CD14-positive monocyte (primary cell): ENCODE measurements around the gene LLGL2. TPM values are rescaled to one million over a fixed set of nuclear protein-coding genes. Genes with fewer than 3 reads are reported as not detected.

Experiments used
- DNase-seq, 3 donors: peaks; one replicate each; pipeline ENCODE4 v3.0.0-alpha.2; 2011 to 2022
- H2AFZ ChIP-seq: 2 replicates; pipeline ENCODE4 v1.6.0; 2012; ENCODE audit warnings: mild to moderate bottlenecking, low read depth, low read length, inconsistent platforms; ENCODE audit not compliant: insufficient read depth, poor library complexity, severe bottlenecking
- H3K27ac ChIP-seq, 2 donors: 1 replicate in 1 of 2; 2 replicates in 1 of 2; pipeline ENCODE4 v1.5.1; 2012 to 2013; ENCODE audit warnings: low read length in 2 of 2, control low read depth in 1 of 2, inconsistent platforms in 1 of 2, low read depth in 1 of 2, mild to moderate bottlenecking in 1 of 2
- H3K27me3 ChIP-seq, 2 donors: one replicate each; pipeline versions ENCODE4 v1.6.0 to v1.6.1; 2011 to 2013; ENCODE audit warnings: low read length in 2 of 2; ENCODE audit not compliant: control insufficient read depth in 2 of 2, insufficient read depth in 2 of 2
- H3K36me3 ChIP-seq, 2 donors: replicated peaks in 1 of 2; 1 replicate in 1 of 2; 2 replicates in 1 of 2; pipeline versions ENCODE4 v1.5.1 to v1.6.1; 2012 to 2013; ENCODE audit warnings: low read length in 2 of 2, control low read depth in 1 of 2, inconsistent platforms in 1 of 2, mild to moderate bottlenecking in 1 of 2; ENCODE audit not compliant: insufficient read depth in 2 of 2, control insufficient read depth in 1 of 2
- H3K4me1 ChIP-seq, 2 donors: 1 replicate in 1 of 2; 2 replicates in 1 of 2; pipeline versions ENCODE4 v1.5.1 to v1.6.1; 2012 to 2013; ENCODE audit warnings: low read length in 2 of 2, control low read depth in 1 of 2, inconsistent platforms in 1 of 2, mild to moderate bottlenecking in 1 of 2, moderate library complexity in 1 of 2; ENCODE audit not compliant: insufficient read depth in 2 of 2, control insufficient read depth in 1 of 2
- H3K4me2 ChIP-seq: replicated peaks from 2 replicates; pipeline ENCODE3; 2012; ENCODE audit warnings: low read length, moderate library complexity, mild to moderate bottlenecking; ENCODE audit not compliant: poor library complexity, severe bottlenecking; ENCODE audit errors: extremely low read depth
- H3K4me3 ChIP-seq, 3 experiments: fragments of 200-600 bp in 1 of 3; sonication (generic) in 1 of 3; replicated peaks in 1 of 3; 1 replicate in 2 of 3; 2 replicates in 1 of 3; pipeline ENCODE4 v1.5.1; 2011 to 2013; ENCODE audit warnings: low read length in 3 of 3, mild to moderate bottlenecking in 3 of 3, control low read depth in 2 of 3, low read depth in 2 of 3, inconsistent platforms in 1 of 3, moderate library complexity in 1 of 3
- H3K79me2 ChIP-seq: 2 replicates; pipeline ENCODE4 v1.6.0; 2012; ENCODE audit warnings: mild to moderate bottlenecking, control low read depth, inconsistent platforms, low read length, moderate library complexity; ENCODE audit not compliant: insufficient read depth
- H3K9ac ChIP-seq: 2 replicates; pipeline ENCODE4 v1.6.0; 2017; ENCODE audit warnings: low read length, mild to moderate bottlenecking; ENCODE audit not compliant: insufficient read depth, poor library complexity, severe bottlenecking
- H3K9me3 ChIP-seq, 2 donors: replicated peaks in 1 of 2; 1 replicate in 1 of 2; 2 replicates in 1 of 2; pipeline versions ENCODE4 v1.5.1 to v1.6.1; 2012 to 2013; ENCODE audit warnings: low read length in 2 of 2, control low read depth in 1 of 2; ENCODE audit not compliant: control insufficient read depth in 1 of 2, insufficient read depth in 1 of 2
- H4K20me1 ChIP-seq: 2 replicates; pipeline ENCODE4 v1.6.0; 2012; ENCODE audit warnings: mild to moderate bottlenecking, low read length, control low read depth, moderate library complexity; ENCODE audit not compliant: insufficient read depth
- H3K27ac Mint-ChIP-seq, 7 donors: one replicate each; pipeline ENCODE4 v1.8.0; 2020; ENCODE audit warnings: mild to moderate bottlenecking in 7 of 7, mixed read lengths in 7 of 7, moderate library complexity in 6 of 7, inconsistent platforms in 2 of 7
- H3K27me3 Mint-ChIP-seq, 3 donors: one replicate each; pipeline ENCODE4 v1.8.0; 2021 to 2022; ENCODE audit warnings: low read depth in 3 of 3, mild to moderate bottlenecking in 3 of 3, mixed read lengths in 3 of 3, moderate library complexity in 3 of 3, inconsistent platforms in 1 of 3
- H3K36me3 Mint-ChIP-seq, 2 donors: one replicate each; pipeline ENCODE4 v1.8.0; 2020; ENCODE audit warnings: mixed read lengths in 2 of 2, inconsistent platforms in 1 of 2, mild to moderate bottlenecking in 1 of 2
- H3K4me1 Mint-ChIP-seq: one replicate; pipeline ENCODE4 v1.8.0; 2020; ENCODE audit warnings: mild to moderate bottlenecking, mixed read lengths
- H3K4me3 Mint-ChIP-seq, 2 donors: one replicate each; pipeline ENCODE4 v1.8.0; 2020; ENCODE audit warnings: mild to moderate bottlenecking in 2 of 2, mixed read lengths in 2 of 2, moderate library complexity in 1 of 2
- H3K9me3 Mint-ChIP-seq, 7 donors: one replicate each; pipeline ENCODE4 v1.8.0; 2020 to 2022; ENCODE audit warnings: mixed read lengths in 7 of 7, mild to moderate bottlenecking in 6 of 7, moderate library complexity in 6 of 7, inconsistent platforms in 2 of 7
- WGBS: methylation state at CpG from one replicate; pipeline ENCODE4 v1.1.5; 2013; ENCODE audit warnings: missing lambda C conversion rate; ENCODE audit not compliant: insufficient coverage; 5-methylcytosine and 5-hydroxymethylcytosine counted together
- intact Hi-C, 2 donors: fragments of 100-400 bp; cut with micrococcal nuclease; formaldehyde crosslinking; loops; one replicate each; pipeline versions ENCODE4 v1.15.0 to v1.15.1; 2023
- polyA plus RNA-seq, 3 donors: library from polyadenylated mRNA; depleted of rRNA in 1 of 3; unstranded in 2 of 3; stranded (reverse) in 1 of 3; fragments of 300-500 nt in 2 of 3; fragments of >200 nt in 1 of 3; fragmentation: Illumina TruSeq in 2 of 3; gene quantifications; 1 replicate in 2 of 3; 2 replicates in 1 of 3; pipeline ENCODE4 v1.2.3, GENCODE V29; 2012 to 2021
- TF ChIP-seq, protein P1 (sequence below): fragments of 200-600 bp; IDR thresholded peaks from one replicate; pipeline ENCODE4 v1.8.0; 2022; ENCODE audit warnings: antibody characterized with exemption, mild to moderate bottlenecking

The LLGL2 gene
- polyA plus RNA-seq, 3 donors: 4.8 to 7.5 (median 5.5) TPM

DNA sequence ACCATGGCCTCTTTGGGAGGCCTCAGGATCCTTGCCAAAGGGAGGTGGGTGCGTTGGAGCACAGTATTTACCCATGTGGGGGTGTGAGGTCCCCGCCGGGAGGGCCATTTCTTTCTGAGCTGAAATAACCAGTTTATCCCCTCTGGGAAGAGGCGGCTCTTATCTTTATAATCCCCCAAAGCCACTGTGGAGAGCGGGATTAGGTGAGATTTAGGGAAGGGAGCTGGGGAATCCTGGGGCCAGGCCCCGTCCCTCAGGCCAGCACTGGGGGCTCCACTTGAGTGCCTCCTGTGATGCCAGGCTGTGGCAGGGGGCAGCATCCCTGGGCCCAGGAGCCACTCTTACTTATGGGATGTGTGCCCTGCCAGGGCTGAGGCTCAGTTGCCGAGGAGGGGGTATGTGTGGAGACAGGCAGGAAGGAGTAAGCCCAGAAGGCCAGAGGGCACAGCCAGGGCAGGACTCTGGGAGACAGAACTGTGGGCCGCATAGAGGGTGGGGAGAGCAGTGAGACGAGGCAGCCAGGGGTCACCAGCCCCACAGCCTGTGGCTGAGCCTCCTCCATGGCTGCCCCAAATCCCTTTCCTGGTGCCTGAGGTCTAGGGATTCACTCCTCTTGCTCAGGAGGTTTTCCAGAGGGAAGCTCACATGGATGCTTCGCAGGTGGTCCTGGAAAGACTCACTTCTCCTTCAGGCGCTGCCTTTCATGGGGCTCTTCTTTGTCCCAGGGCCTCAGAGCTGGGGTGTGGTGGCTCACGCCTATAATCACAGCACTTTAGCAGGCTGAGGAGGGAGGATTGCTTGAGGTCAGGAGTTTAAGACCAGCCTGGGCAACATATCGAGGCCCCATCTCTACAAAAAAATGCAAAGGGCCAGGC, 44.1 kb upstream of the LLGL2 start:
- H3K4me3 ChIP-seq: no peak overlapping the region
- no peak overlapping the region for H3K4me3 Mint-ChIP-seq
- no peak overlapping the region for H3K4me2 ChIP-seq
- peaks cover 38% of the 10 kb centered on the region for H3K4me1 Mint-ChIP-seq
- WGBS: 97% methylated on average over 5 of the region's 13 CpGs
- TF ChIP-seq, protein P1, sequence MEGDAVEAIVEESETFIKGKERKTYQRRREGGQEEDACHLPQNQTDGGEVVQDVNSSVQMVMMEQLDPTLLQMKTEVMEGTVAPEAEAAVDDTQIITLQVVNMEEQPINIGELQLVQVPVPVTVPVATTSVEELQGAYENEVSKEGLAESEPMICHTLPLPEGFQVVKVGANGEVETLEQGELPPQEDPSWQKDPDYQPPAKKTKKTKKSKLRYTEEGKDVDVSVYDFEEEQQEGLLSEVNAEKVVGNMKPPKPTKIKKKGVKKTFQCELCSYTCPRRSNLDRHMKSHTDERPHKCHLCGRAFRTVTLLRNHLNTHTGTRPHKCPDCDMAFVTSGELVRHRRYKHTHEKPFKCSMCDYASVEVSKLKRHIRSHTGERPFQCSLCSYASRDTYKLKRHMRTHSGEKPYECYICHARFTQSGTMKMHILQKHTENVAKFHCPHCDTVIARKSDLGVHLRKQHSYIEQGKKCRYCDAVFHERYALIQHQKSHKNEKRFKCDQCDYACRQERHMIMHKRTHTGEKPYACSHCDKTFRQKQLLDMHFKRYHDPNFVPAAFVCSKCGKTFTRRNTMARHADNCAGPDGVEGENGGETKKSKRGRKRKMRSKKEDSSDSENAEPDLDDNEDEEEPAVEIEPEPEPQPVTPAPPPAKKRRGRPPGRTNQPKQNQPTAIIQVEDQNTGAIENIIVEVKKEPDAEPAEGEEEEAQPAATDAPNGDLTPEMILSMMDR: no peak
- peak overlapping the region; percentile 38 for H3K9ac ChIP-seq
- peak overlapping the region in 1 of 2 donors; percentile 36 for H3K27ac ChIP-seq
- peaks cover 5% of the 10 kb centered on the region for H3K79me2 ChIP-seq
- no peak overlapping the region for H2AFZ ChIP-seq
- peaks cover 28 to 33% of the 10 kb centered on the region in 2 donors for H3K4me1 ChIP-seq
- DNase-seq: no peak
- no peaks in the 10 kb centered on the region for H3K27me3 ChIP-seq
- H4K20me1 ChIP-seq: no peaks in the 10 kb centered on the region
- intact Hi-C loops: no loop called here
- peaks cover 8 to 23% of the 10 kb centered on the region in 2 donors for H3K36me3 ChIP-seq
- H3K9me3 ChIP-seq: no peaks in the 10 kb centered on the region
- H3K27me3 Mint-ChIP-seq: peaks cover 0 to 9% (median 0%) of the 10 kb centered on the region in 3 donors
- peak overlapping the region in 2 of 7 donors; percentile 43 to 56 for H3K27ac Mint-ChIP-seq
- no peaks in the 10 kb centered on the region for H3K9me3 Mint-ChIP-seq
- peaks cover 32 to 51% of the 10 kb centered on the region in 2 donors for H3K36me3 Mint-ChIP-seq

DNA sequence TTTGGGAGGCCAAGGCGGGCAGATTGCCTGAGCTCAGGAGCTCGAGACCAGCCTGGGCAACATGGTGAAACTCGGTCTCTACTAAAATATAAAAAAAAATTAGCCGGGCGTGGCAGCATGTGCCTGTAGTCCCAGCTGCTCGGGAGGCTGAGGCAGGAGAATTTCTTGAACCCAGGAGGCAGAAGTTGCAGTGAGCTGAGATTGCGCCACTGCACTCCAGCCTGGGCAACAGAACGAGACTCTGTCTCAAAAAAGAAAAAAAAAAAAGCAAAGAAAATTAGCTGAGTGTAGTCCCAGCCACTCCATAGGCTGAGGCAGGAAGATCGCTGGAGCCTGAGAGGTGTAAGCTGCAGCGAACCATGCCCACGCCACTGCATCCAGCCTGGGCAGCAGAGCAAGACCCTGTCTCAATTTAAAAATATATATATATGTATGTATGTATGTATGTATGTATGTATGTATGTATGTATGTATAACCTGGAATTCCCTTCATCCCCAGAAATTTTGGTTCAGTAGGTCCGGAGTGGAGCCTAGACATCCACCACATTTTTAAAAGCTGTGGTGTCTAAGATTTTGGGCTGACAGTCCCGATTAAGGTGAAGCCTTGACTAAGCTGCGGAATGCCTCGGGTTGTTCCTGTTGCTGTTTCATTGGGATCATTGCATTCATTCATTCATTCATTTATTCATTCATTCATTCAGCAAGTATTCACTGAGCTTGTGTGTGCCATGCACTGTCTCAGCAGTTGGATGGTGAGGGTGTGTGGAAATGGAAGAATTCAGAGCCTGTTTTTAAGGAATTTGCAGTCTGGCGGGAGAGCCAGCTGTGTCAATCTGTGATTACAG, 43.2 kb upstream of the LLGL2 start:
- Histone ChIP-seq H3K9me3 (no peaks in the 10 kb centered on the region), H3K4me2 (no peak overlapping the region), H3K27ac (no peak overlapping the region), H3K79me2 (peaks cover 5% of the 10 kb centered on the region), H3K9ac (no peak overlapping the region), H4K20me1 (no peaks in the 10 kb centered on the region), H3K27me3 (no peaks in the 10 kb centered on the region), H3K4me3 (no peak overlapping the region), H2AFZ (no peak overlapping the region), H3K36me3 (peaks cover 8 to 14% of the 10 kb centered on the region in 2 donors), H3K4me1 (peaks cover 36 to 42% of the 10 kb centered on the region in 2 donors)
- H3K4me1 Mint-ChIP-seq: peaks cover 45% of the 10 kb centered on the region
- H3K36me3 Mint-ChIP-seq: peaks cover 31 to 51% of the 10 kb centered on the region in 2 donors
- H3K9me3 Mint-ChIP-seq: peaks cover 0 to 2% (median 0%) of the 10 kb centered on the region in 7 donors
- DNase-seq: no peak
- 64% methylated on average over 4 of the region's 16 CpGs for WGBS
- peaks cover 0 to 6% (median 0%) of the 10 kb centered on the region in 3 donors for H3K27me3 Mint-ChIP-seq
- intact Hi-C loops: no loop called here
- TF ChIP-seq, protein P1: no peak
- H3K4me3 Mint-ChIP-seq: no peak overlapping the region
- H3K27ac Mint-ChIP-seq: peak overlapping the region in 1 of 7 donors; percentile 76
